Naive thymus-derived CD4-positive, alpha-beta T cell (primary cell): ENCODE measurements around the gene GNPAT. TPM values are rescaled to one million over a fixed set of nuclear protein-coding genes. Genes with fewer than 3 reads are reported as not detected.

Source experiments
- ATAC-seq: fragments of 150-1000 bp; cut with Tn5 transposase; 2 replicates; pipeline ENCODE4 v1.10.0; 2021; ENCODE audit warnings: mild to moderate bottlenecking, moderate library complexity
- CTCF ChIA-PET: fragments of 350-600 bp; sonication (Branson Sonifier 250); formaldehyde crosslinking; loops from one replicate; lab custom pipeline; 2021; ENCODE audit warnings: antibody characterized with exemption; lab: Charles Lee
- POLR2A ChIA-PET: fragments of 350-600 bp; sonication (Branson Sonifier 250); formaldehyde crosslinking; loops from one replicate; lab custom pipeline; 2021; ENCODE audit warnings: antibody characterized with exemption, inconsistent platforms; lab: Charles Lee
- DNase-seq, 9 donors: peaks; one replicate each; pipeline versions ENCODE4 v3.0.0 to v3.0.0-alpha.2; 2020 to 2022; ENCODE audit warnings: mixed read lengths in 1 of 9
- H3K27ac ChIP-seq: one replicate; pipeline ENCODE4 v1.7.0; 2013; ENCODE audit warnings: mild to moderate bottlenecking, low read depth, low read length, moderate library complexity
- H3K27me3 ChIP-seq, 2 donors: one replicate each; pipeline ENCODE4 v1.7.0; 2013; ENCODE audit warnings: low read length in 2 of 2, mild to moderate bottlenecking in 2 of 2, moderate library complexity in 2 of 2; ENCODE audit not compliant: control insufficient read depth in 2 of 2, insufficient read depth in 2 of 2
- H3K36me3 ChIP-seq, 3 experiments: 1 replicate in 2 of 3; 2 replicates in 1 of 3; pipeline ENCODE4 v1.7.0; 2013; ENCODE audit warnings: low read length in 3 of 3, mild to moderate bottlenecking in 3 of 3, moderate library complexity in 1 of 3; ENCODE audit not compliant: insufficient read depth in 3 of 3, control insufficient read depth in 2 of 3
- H3K4me1 ChIP-seq, 2 donors: one replicate each; pipeline ENCODE4 v1.7.0; 2013; ENCODE audit warnings: low read length in 2 of 2, mild to moderate bottlenecking in 2 of 2, moderate library complexity in 1 of 2; ENCODE audit not compliant: control insufficient read depth in 2 of 2, insufficient read depth in 2 of 2
- H3K4me3 ChIP-seq: 2 replicates; pipeline ENCODE4 v1.7.0; 2013; ENCODE audit warnings: mild to moderate bottlenecking, low read length
- H3K9me3 ChIP-seq, 3 experiments: 1 replicate in 2 of 3; 2 replicates in 1 of 3; pipeline ENCODE4 v1.7.0; 2013; ENCODE audit warnings: low read length in 3 of 3; ENCODE audit not compliant: control insufficient read depth in 2 of 3
- H3K27ac Mint-ChIP-seq, 9 donors: one replicate each; pipeline ENCODE4 v1.8.0; 2020 to 2022; ENCODE audit warnings: mixed read lengths in 9 of 9, mild to moderate bottlenecking in 8 of 9, moderate library complexity in 5 of 9, inconsistent platforms in 2 of 9
- H3K27me3 Mint-ChIP-seq, 5 donors: one replicate each; pipeline ENCODE4 v1.8.0; 2021 to 2022; ENCODE audit warnings: mixed read lengths in 5 of 5, mild to moderate bottlenecking in 1 of 5
- H3K36me3 Mint-ChIP-seq, 5 donors: one replicate each; pipeline ENCODE4 v1.8.0; 2020 to 2022; ENCODE audit warnings: mixed read lengths in 5 of 5, mild to moderate bottlenecking in 3 of 5, inconsistent platforms in 1 of 5
- H3K4me1 Mint-ChIP-seq, 7 donors: one replicate each; pipeline ENCODE4 v1.8.0; 2020 to 2022; ENCODE audit warnings: mixed read lengths in 7 of 7, mild to moderate bottlenecking in 3 of 7, inconsistent platforms in 1 of 7
- H3K4me3 Mint-ChIP-seq, 10 donors: one replicate each; pipeline ENCODE4 v1.8.0; 2020 to 2022; ENCODE audit warnings: mild to moderate bottlenecking in 10 of 10, mixed read lengths in 10 of 10, moderate library complexity in 6 of 10, inconsistent platforms in 2 of 10
- H3K9me3 Mint-ChIP-seq, 11 donors: one replicate each; pipeline ENCODE4 v1.8.0; 2020 to 2022; ENCODE audit warnings: mixed read lengths in 11 of 11, mild to moderate bottlenecking in 4 of 11, inconsistent platforms in 1 of 11, moderate library complexity in 1 of 11
- intact Hi-C, 2 donors: fragments of 100-400 bp; cut with micrococcal nuclease; formaldehyde crosslinking; loops; one replicate each; pipeline ENCODE4 v1.15.1; 2023
- polyA plus RNA-seq, 2 donors: library from polyadenylated mRNA; unstranded; fragments of 300-500 nt; fragmentation: Illumina TruSeq; gene quantifications; one replicate each; pipeline ENCODE4 v1.2.3, GENCODE V29; 2021
- total RNA-seq, 6 experiments: library from RNA in 5 of 6; stranded (reverse) in 5 of 6; gene quantifications; 1 replicate in 5 of 6; 2 replicates in 1 of 6; pipeline ENCODE4 v1.2.3 and lab custom pipeline; 2021 to 2026

Gene GNPAT
- total and polyA plus RNA-seq, 7 experiments from 2014 or later: 17.3 to 41.0 (median 34.4) TPM

DNA sequence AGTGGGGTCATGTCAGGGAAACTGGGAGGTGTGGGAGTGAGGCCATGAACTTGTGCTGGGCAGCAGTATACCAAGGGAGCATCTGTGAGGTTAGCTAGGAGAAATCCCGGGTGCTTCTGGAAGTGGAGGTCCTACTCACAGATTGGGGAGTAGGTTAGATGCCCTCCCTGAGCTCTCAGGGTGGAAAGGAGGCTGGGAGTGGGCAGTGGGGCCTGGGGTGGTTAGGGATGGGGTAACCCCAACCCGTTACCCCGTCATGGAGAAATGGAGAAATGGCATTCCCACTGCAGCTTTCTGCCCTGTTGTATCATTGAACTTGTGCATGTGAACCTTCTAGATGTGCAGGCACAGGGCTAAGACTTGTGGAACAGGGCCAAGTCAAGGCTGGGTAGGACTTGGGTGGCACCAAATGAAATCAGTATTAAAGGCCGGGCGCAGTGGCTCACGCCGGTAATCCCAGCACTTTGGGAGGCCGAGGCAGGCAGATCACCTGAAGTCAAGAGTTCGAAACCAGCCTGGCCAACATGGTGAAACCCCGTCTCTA is 69.5 kb downstream of the GNPAT start:
- Histone ChIP-seq H3K4me3 (no peak overlapping the region), H3K27me3 (no peaks in the 10 kb centered on the region), H3K9me3 (no peaks in the 10 kb centered on the region), H3K36me3 (no peaks in the 10 kb centered on the region), H3K4me1 (no peaks in the 10 kb centered on the region), H3K27ac (no peak overlapping the region)
- intact Hi-C loops: no loop called here
- DNase-seq: no peak
- Mint-ChIP-seq H3K4me1 (peaks cover 0 to 2% (median 0%) of the 10 kb centered on the region in 7 donors), H3K9me3 (peaks cover 0 to 6% (median 0%) of the 10 kb centered on the region in 11 donors), H3K27ac (no peak overlapping the region), H3K4me3 (no peak overlapping the region), H3K36me3 (peaks cover 0 to 2% (median 0%) of the 10 kb centered on the region in 5 donors), H3K27me3 (peaks cover 0 to 8% (median 0%) of the 10 kb centered on the region in 5 donors)
- no peak for ATAC-seq
- ChIA-PET POLR2A (no interaction called here), CTCF (interaction anchor here (0.6 kb wide), 1 partner anchor 87 kb away, joined by 3 read pairs; no protein-coding TSS in a partner anchor)

DNA sequence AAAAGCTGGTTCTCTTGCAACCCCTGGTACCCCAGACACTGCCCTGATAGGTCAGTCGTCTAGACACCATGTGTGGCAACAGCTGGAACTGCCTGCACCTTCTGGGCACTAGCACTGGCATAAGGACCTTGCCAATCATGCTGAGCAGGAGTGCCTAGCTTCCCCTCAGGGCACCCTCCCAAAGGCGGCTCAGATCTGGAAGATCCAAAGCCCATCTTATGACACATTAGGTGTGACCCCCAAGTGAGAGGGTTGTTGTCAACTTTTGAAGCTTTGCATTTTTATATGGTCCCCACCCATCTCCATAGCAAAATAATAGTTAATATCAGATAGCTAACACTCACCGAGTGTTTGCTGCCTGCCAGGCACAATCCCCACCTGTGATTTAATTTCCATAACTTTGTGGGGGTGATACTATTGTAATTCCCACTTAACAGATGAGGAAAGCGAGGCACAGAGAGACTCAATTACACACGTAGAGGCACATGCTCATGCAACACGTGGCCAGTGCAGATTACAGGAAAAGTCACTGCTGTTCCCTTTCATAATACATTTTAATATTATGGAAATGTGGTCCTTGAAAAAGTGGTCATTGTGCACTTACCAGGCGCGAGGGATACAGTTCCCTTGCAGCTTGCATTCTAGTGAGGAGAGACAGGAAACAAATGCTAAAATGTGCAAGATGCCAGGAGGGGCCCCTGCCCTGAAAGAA is 70.9 kb downstream of the GNPAT start:
- Mint-ChIP-seq H3K36me3 (peaks cover 0 to 2% (median 0%) of the 10 kb centered on the region in 5 donors), H3K27ac (no peak overlapping the region), H3K4me3 (no peak overlapping the region), H3K4me1 (peaks cover 0 to 4% (median 0%) of the 10 kb centered on the region in 7 donors), H3K9me3 (peaks cover 0 to 3% (median 0%) of the 10 kb centered on the region in 11 donors), H3K27me3 (peaks cover 0 to 8% (median 0%) of the 10 kb centered on the region in 5 donors)
- intact Hi-C loops: no loop called here
- Histone ChIP-seq H3K36me3 (no peaks in the 10 kb centered on the region), H3K4me1 (no peaks in the 10 kb centered on the region), H3K27ac (no peak overlapping the region), H3K4me3 (no peak overlapping the region), H3K27me3 (no peaks in the 10 kb centered on the region), H3K9me3 (no peaks in the 10 kb centered on the region)
- CTCF ChIA-PET: no interaction called here
- DNase-seq (no peak), ATAC-seq (no peak)
- POLR2A ChIA-PET: no interaction called here

DNA sequence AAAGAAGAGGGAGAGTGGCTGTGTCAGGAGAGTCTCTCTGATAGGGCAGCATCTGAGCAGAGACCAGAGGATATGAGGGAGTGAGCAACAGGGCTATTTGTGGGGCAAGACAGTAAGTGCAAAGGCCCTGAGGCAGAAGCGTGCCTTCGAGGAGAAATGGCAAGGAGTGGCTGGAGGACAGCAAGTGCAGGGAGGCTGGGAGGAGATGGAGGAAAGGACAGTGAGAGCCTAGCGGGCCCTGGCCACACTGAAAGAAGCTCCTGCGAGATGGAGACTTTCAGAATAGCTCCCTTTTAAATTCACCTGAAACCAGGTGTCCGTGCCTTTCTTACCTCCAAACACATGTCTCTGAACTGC is 71.4 kb downstream of the GNPAT start:
- Histone ChIP-seq H3K27ac (no peak overlapping the region), H3K9me3 (no peaks in the 10 kb centered on the region), H3K36me3 (no peaks in the 10 kb centered on the region), H3K4me3 (no peak overlapping the region), H3K4me1 (no peaks in the 10 kb centered on the region), H3K27me3 (no peaks in the 10 kb centered on the region)
- ATAC-seq (no peak), DNase-seq (no peak)
- Mint-ChIP-seq H3K27ac (no peak overlapping the region), H3K4me3 (no peak overlapping the region), H3K9me3 (no peaks in the 10 kb centered on the region), H3K36me3 (peaks cover 0 to 2% (median 0%) of the 10 kb centered on the region in 5 donors), H3K4me1 (peaks cover 0 to 4% (median 0%) of the 10 kb centered on the region in 7 donors), H3K27me3 (peaks cover 0 to 8% (median 0%) of the 10 kb centered on the region in 5 donors)
- ChIA-PET POLR2A (no interaction called here), CTCF (no interaction called here)
- intact Hi-C loops: no loop called here

DNA sequence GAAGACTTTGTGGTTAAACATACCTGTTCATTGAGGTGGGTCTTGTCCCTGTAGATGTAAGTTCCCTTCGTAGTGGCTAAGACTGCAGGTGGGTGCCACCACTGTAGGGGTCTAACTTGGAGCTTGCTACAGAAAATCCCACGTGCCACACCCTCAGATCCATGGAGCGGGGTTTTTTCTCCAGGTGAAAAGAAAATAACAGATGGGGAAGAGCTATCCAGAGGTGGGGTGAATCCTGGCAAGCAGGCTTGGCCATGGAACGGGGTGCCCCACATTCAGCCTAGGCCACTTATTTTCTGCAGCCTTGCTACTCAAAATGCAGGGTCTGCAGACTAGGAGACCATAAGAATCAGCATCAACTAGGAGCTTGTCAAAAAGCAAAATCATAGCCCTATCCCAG is 72.6 kb downstream of the GNPAT start:
- Histone ChIP-seq H3K36me3 (no peaks in the 10 kb centered on the region), H3K4me1 (no peaks in the 10 kb centered on the region), H3K4me3 (no peak overlapping the region), H3K9me3 (no peaks in the 10 kb centered on the region), H3K27ac (no peak overlapping the region), H3K27me3 (no peaks in the 10 kb centered on the region)
- H3K27ac Mint-ChIP-seq: peak overlapping the region in 1 of 9 donors; percentile 86
- ChIA-PET CTCF (no interaction called here), POLR2A (no interaction called here)
- no peak overlapping the region for H3K4me3 Mint-ChIP-seq
- no peaks in the 10 kb centered on the region for H3K36me3 Mint-ChIP-seq
- peaks cover 0 to 8% (median 0%) of the 10 kb centered on the region in 5 donors for H3K27me3 Mint-ChIP-seq
- intact Hi-C loops: no loop called here
- peaks cover 0 to 4% (median 0%) of the 10 kb centered on the region in 7 donors for H3K4me1 Mint-ChIP-seq
- ATAC-seq: no peak
- no peak for DNase-seq
- no peaks in the 10 kb centered on the region for H3K9me3 Mint-ChIP-seq

GRCh38 chr1:231315887-231316286 is 74.9 kb downstream of the GNPAT start:
- no peaks in the 10 kb centered on the region for H3K9me3 Mint-ChIP-seq
- no peak overlapping the region for H3K4me3 ChIP-seq
- no peaks in the 10 kb centered on the region for H3K36me3 ChIP-seq
- H3K36me3 Mint-ChIP-seq: peaks cover 0 to 2% (median 0%) of the 10 kb centered on the region in 5 donors
- peaks cover 0 to 4% (median 0%) of the 10 kb centered on the region in 5 donors for H3K27me3 Mint-ChIP-seq
- no peak overlapping the region for H3K27ac ChIP-seq
- no peaks in the 10 kb centered on the region for H3K4me1 ChIP-seq
- H3K27me3 ChIP-seq: no peaks in the 10 kb centered on the region
- peak; percentile 68 for ATAC-seq
- peak overlapping the region in 1 of 9 donors; percentile 76 for H3K27ac Mint-ChIP-seq
- peaks cover 0 to 4% (median 0%) of the 10 kb centered on the region in 7 donors for H3K4me1 Mint-ChIP-seq
- DNase-seq: peak in 5 of 9 donors; percentile 11 to 43 (median 19)
- POLR2A ChIA-PET: no interaction called here
- intact Hi-C loops: loop anchor here (1.0 kb wide), 2 partner anchors 274 to 288 kb away; no protein-coding TSS in a partner anchor
- no peaks in the 10 kb centered on the region for H3K9me3 ChIP-seq
- H3K4me3 Mint-ChIP-seq: no peak overlapping the region
- CTCF ChIA-PET: interaction anchor here (0.7 to 0.8 kb wide), 2 partner anchors 35 to 1216 kb away, joined by 3 read pairs; no protein-coding TSS in a partner anchor

- no peaks in the 10 kb centered on the region for H3K27me3 ChIP-seq
- Mint-ChIP-seq H3K27me3 (no peaks in the 10 kb centered on the region), H3K27ac (no peak overlapping the region), H3K36me3 (peaks cover 0 to 4% (median 0%) of the 10 kb centered on the region in 5 donors), H3K9me3 (no peaks in the 10 kb centered on the region), H3K4me3 (no peak overlapping the region), H3K4me1 (peaks cover 0 to 4% (median 0%) of the 10 kb centered on the region in 7 donors)
- intact Hi-C loops: no loop called here
- H3K4me3 ChIP-seq: no peak overlapping the region
- ATAC-seq (no peak), DNase-seq (no peak)
- H3K9me3 ChIP-seq: no peaks in the 10 kb centered on the region
- ChIA-PET POLR2A (no interaction called here), CTCF (interaction anchor here (1.3 kb wide), 2 partner anchors 41 to 286 kb away, joined by 4 to 5 read pairs; no protein-coding TSS in a partner anchor)
- H3K4me1 ChIP-seq: no peaks in the 10 kb centered on the region
- no peaks in the 10 kb centered on the region for H3K36me3 ChIP-seq
- H3K27ac ChIP-seq: no peak overlapping the region
These were observed 76.4 kb downstream of the GNPAT start for GRCh38 chr1:231317306-231318014.
